B cell (primary cell): ENCODE data around the gene TBC1D22A.

ENCODE experiments used
- EZH2 ChIP-seq: IDR thresholded peaks from 2 replicates; pipeline ENCODE4 v1.6.1; 2012; ENCODE audit warnings: borderline replicate concordance, low read depth, mild to moderate bottlenecking, moderate library complexity, low read length; ENCODE audit not compliant: insufficient read depth, poor library complexity, severe bottlenecking
- TF ChIP-seq, protein P1 (sequence below): fragments of 200-600 bp; IDR thresholded peaks from one replicate; pipeline ENCODE4 v1.8.0; 2022; ENCODE audit warnings: antibody characterized with exemption, mild to moderate bottlenecking

DNA sequence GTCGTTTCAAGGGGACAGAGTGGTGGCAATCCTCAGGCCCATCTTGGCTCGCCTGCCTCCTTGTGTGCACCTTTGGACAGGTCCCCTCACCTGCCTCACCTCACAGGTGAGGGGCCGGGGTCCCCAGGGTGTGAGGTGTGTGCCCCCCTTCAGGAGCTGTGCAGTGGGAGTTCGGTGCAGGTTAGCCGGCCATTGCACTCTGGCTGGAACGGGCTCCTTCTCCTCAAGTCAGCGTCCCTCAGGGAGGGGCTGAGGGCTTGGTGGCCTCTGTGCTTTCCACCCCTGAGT lies 269.1 kb downstream of the TBC1D22A start:
- TF ChIP-seq, protein P1, sequence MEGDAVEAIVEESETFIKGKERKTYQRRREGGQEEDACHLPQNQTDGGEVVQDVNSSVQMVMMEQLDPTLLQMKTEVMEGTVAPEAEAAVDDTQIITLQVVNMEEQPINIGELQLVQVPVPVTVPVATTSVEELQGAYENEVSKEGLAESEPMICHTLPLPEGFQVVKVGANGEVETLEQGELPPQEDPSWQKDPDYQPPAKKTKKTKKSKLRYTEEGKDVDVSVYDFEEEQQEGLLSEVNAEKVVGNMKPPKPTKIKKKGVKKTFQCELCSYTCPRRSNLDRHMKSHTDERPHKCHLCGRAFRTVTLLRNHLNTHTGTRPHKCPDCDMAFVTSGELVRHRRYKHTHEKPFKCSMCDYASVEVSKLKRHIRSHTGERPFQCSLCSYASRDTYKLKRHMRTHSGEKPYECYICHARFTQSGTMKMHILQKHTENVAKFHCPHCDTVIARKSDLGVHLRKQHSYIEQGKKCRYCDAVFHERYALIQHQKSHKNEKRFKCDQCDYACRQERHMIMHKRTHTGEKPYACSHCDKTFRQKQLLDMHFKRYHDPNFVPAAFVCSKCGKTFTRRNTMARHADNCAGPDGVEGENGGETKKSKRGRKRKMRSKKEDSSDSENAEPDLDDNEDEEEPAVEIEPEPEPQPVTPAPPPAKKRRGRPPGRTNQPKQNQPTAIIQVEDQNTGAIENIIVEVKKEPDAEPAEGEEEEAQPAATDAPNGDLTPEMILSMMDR: no peak
- no peak for TF ChIP-seq EZH2
